Smooth muscle cell (in vitro differentiated cells): ENCODE measurements around the gene SCAP. TPM values are rescaled to one million over a fixed set of nuclear protein-coding genes. Genes with fewer than 3 reads are reported as not detected.

Source experiments
- DNase-seq: peaks from one replicate; lab custom pipeline; 2025; ENCODE audit not compliant: unreplicated experiment; lab: John Stamatoyannopoulos, UW
- H2AFZ ChIP-seq: fragments of 200-600 bp; sonication (generic); 2 replicates; pipeline ENCODE4 v1.6.0; 2016; ENCODE audit warnings: antibody characterized with exemption, low read depth, mild to moderate bottlenecking
- H3F3A ChIP-seq: fragments of 200-600 bp; sonication (generic); 2 replicates; pipeline ENCODE4 v1.6.0; 2017; ENCODE audit warnings: antibody characterized with exemption, low read depth
- H3K27ac ChIP-seq: fragments of 200-600 bp; sonication (generic); 2 replicates; pipeline ENCODE4 v1.5.1; 2016; ENCODE audit warnings: low read depth, mild to moderate bottlenecking
- H3K27me3 ChIP-seq: fragments of 200-600 bp; sonication (generic); 2 replicates; pipeline ENCODE4 v1.6.1; 2016; ENCODE audit warnings: low read depth, mild to moderate bottlenecking
- H3K36me3 ChIP-seq: fragments of 200-600 bp; sonication (generic); 2 replicates; pipeline ENCODE4 v1.5.1; 2016; ENCODE audit warnings: low read depth
- H3K4me1 ChIP-seq: fragments of 200-600 bp; sonication (generic); 2 replicates; pipeline ENCODE4 v1.5.1; 2016; ENCODE audit warnings: low read depth
- H3K4me2 ChIP-seq: fragments of 200-600 bp; sonication (generic); 2 replicates; pipeline ENCODE4 v1.6.0; 2016; ENCODE audit warnings: mild to moderate bottlenecking
- H3K4me3 ChIP-seq: fragments of 200-600 bp; sonication (generic); 2 replicates; pipeline ENCODE4 v1.5.1; 2016; ENCODE audit warnings: mild to moderate bottlenecking
- H3K79me2 ChIP-seq: fragments of 200-600 bp; sonication (generic); 2 replicates; pipeline ENCODE4 v1.6.0; 2016; ENCODE audit warnings: low read depth, mild to moderate bottlenecking
- H3K9ac ChIP-seq: fragments of 200-600 bp; sonication (generic); 2 replicates; pipeline ENCODE4 v1.6.0; 2016; ENCODE audit warnings: low read depth
- H3K9me3 ChIP-seq: fragments of 200-600 bp; sonication (generic); replicated peaks from 2 replicates; pipeline ENCODE4 v1.5.1; 2016; ENCODE audit warnings: low read depth
- H4K20me1 ChIP-seq: fragments of 200-600 bp; sonication (generic); 2 replicates; pipeline ENCODE4 v1.6.0; 2016; ENCODE audit warnings: low read depth
- CTCF ChIP-seq: fragments of 200-600 bp; sonication (generic); IDR thresholded peaks from 2 replicates; pipeline ENCODE4 v1.5.1; 2017; ENCODE audit warnings: borderline replicate concordance, mild to moderate bottlenecking, antibody characterized with exemption; ENCODE audit not compliant: insufficient read depth, poor library complexity, severe bottlenecking
- whole genome bisulfite sequencing: methylation state at CpG from one replicate; pipeline ENCODE4 v1.1.7; 2016; ENCODE audit warnings: low lambda C conversion rate; 5-methylcytosine and 5-hydroxymethylcytosine counted together
- polyA plus RNA-seq: library from polyadenylated mRNA; unstranded; fragments of >200 nt; fragmentation: Nextera tagmentation; extraction: Ambion mirVana; gene quantifications from 2 replicates; pipeline ENCODE4 v1.2.1, GENCODE V29; 2016
- total RNA-seq: library from RNA; depleted of rRNA; stranded (reverse); fragments of >200 nt; gene quantifications from 2 replicates; pipeline ENCODE4 v1.2.3, GENCODE V29; 2014

Gene SCAP
- total and polyA plus RNA-seq, 2 experiments from 2014 or later: 29.2 to 31.0 TPM

- H4K20me1 ChIP-seq: no peaks in the 10 kb centered on the region
- no peaks in the 10 kb centered on the region for H3K79me2 ChIP-seq
- H3K9me3 ChIP-seq: no peaks in the 10 kb centered on the region
- no peak overlapping the region for H2AFZ ChIP-seq
- no peaks in the 10 kb centered on the region for H3K36me3 ChIP-seq
- TF ChIP-seq CTCF: no peak
- no peak for DNase-seq
- WGBS: 91% methylated on average over 4 of the region's 4 CpGs
- no peaks in the 10 kb centered on the region for H3K27me3 ChIP-seq
- no peak overlapping the region for H3K4me2 ChIP-seq
- H3K9ac ChIP-seq: no peak overlapping the region
- H3K4me3 ChIP-seq: no peak overlapping the region
- H3F3A ChIP-seq: no peaks in the 10 kb centered on the region
- H3K4me1 ChIP-seq: no peaks in the 10 kb centered on the region
- no peak overlapping the region for H3K27ac ChIP-seq
Observed at GRCh38 chr3:47434849-47435248, 40.9 kb downstream of the SCAP start.

- H3K27ac ChIP-seq: no peak overlapping the region
- no peaks in the 10 kb centered on the region for H3K36me3 ChIP-seq
- TF ChIP-seq CTCF: no peak
- no peaks in the 10 kb centered on the region for H4K20me1 ChIP-seq
- no peak overlapping the region for H3K4me2 ChIP-seq
- no peaks in the 10 kb centered on the region for H3F3A ChIP-seq
- no peak overlapping the region for H3K9ac ChIP-seq
- no peaks in the 10 kb centered on the region for H3K79me2 ChIP-seq
- WGBS: 97% methylated on average over 3 of the region's 3 CpGs
- no peak overlapping the region for H2AFZ ChIP-seq
- no peaks in the 10 kb centered on the region for H3K9me3 ChIP-seq
- no peaks in the 10 kb centered on the region for H3K4me1 ChIP-seq
- H3K4me3 ChIP-seq: no peak overlapping the region
- no peak for DNase-seq
- H3K27me3 ChIP-seq: no peaks in the 10 kb centered on the region
Observed at GRCh38 chr3:47433796-47434195, 41.9 kb downstream of the SCAP start.

GRCh38 chr3:47432673-47433072, 43.1 kb downstream of the SCAP start:
- Histone ChIP-seq H3K27me3 (no peaks in the 10 kb centered on the region), H3K79me2 (no peaks in the 10 kb centered on the region), H3K4me2 (no peak overlapping the region), H3K27ac (no peak overlapping the region), H3K9ac (no peak overlapping the region), H3K36me3 (no peaks in the 10 kb centered on the region), H2AFZ (no peak overlapping the region), H3K4me1 (no peaks in the 10 kb centered on the region), H3K4me3 (no peak overlapping the region), H3K9me3 (no peaks in the 10 kb centered on the region), H4K20me1 (no peaks in the 10 kb centered on the region), H3F3A (no peaks in the 10 kb centered on the region)
- DNase-seq: no peak
- TF ChIP-seq CTCF: no peak
- WGBS: 90% methylated on average over 2 of the region's 2 CpGs

GRCh38 chr3:47431225-47431624, 44.5 kb downstream of the SCAP start:
- Histone ChIP-seq H3K79me2 (no peaks in the 10 kb centered on the region), H3K9ac (no peak overlapping the region), H3F3A (no peaks in the 10 kb centered on the region), H3K9me3 (no peaks in the 10 kb centered on the region), H3K36me3 (no peaks in the 10 kb centered on the region), H3K27me3 (no peaks in the 10 kb centered on the region), H3K4me3 (no peak overlapping the region), H3K27ac (no peak overlapping the region), H2AFZ (no peak overlapping the region), H3K4me1 (no peaks in the 10 kb centered on the region), H3K4me2 (no peak overlapping the region), H4K20me1 (no peaks in the 10 kb centered on the region)
- no peak for TF ChIP-seq CTCF
- DNase-seq: no peak
- 96% methylated on average over 3 of the region's 3 CpGs for WGBS
